ENCODE measurements around the gene SETD9.

The SETD9 gene

DNA sequence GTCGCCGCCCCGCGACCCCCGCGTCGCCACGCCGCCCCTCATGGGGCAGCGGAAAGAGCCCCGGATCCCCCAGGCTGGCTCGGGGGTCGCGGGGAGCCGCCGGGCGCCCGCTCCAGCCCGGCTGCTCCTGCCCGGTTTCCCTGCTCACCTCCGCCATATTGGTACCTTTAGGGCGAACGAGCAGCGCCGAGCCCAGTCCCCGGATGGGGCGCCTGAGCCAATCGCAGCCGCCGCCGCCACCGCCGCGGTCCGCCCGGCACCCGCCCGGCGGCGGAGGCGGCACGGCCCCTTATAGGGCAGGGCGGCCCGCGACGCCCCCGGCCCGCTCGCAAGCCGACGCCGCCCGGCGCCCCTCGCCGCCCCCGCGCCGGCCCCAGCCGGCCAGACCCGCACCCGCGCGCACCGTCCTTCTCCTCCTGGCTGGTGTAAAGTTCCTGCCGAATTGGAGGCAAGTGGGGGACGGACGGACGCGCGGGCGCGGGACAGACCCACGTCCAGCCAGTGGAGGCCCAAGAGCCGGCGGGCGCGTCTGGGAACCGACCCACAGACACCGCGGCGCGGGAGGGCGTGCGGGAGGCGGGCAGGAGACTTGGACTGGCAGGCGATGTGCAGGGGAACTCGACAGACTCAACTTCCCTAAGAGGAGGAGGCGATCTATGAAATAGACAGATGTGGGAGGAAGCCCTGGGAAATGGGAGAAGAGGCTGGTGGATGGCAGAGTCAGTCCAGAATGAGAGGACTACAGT lies 42.7 kb downstream of the SETD9 start, which contains the start of gene MIER3:
TSS of gene MIER3 (minus strand) at position 178 of the 746 bp plus-strand sequence. CDS start at position 157, 21 bp downstream.
- Histone ChIP-seq H3K36me3 (peaks cover 33% of the 10 kb centered on the region), H3K4me3 (ENCODE audit: low read depth, low read length) (peak within 1 kb of the TSS; percentile 86), H3K27me3 (ENCODE audit: insufficient read depth, low read depth, severe bottlenecking) (no peaks in the 10 kb centered on the region), H3K27ac (peak within 1 kb of the TSS; percentile 94), H3K9me3 (ENCODE audit: severe bottlenecking) (no peaks in the 10 kb centered on the region)
- DNase-seq, result peak; percentile 81
- TF ChIP-seq, protein P1, sequence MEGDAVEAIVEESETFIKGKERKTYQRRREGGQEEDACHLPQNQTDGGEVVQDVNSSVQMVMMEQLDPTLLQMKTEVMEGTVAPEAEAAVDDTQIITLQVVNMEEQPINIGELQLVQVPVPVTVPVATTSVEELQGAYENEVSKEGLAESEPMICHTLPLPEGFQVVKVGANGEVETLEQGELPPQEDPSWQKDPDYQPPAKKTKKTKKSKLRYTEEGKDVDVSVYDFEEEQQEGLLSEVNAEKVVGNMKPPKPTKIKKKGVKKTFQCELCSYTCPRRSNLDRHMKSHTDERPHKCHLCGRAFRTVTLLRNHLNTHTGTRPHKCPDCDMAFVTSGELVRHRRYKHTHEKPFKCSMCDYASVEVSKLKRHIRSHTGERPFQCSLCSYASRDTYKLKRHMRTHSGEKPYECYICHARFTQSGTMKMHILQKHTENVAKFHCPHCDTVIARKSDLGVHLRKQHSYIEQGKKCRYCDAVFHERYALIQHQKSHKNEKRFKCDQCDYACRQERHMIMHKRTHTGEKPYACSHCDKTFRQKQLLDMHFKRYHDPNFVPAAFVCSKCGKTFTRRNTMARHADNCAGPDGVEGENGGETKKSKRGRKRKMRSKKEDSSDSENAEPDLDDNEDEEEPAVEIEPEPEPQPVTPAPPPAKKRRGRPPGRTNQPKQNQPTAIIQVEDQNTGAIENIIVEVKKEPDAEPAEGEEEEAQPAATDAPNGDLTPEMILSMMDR (IDR thresholded peaks at IDR 0.05; ENCODE audit: low read depth, low read length), result no peak

- Histone ChIP-seq H3K36me3 (peaks cover 15% of the 10 kb centered on the region), H3K4me3 (ENCODE audit: low read depth, low read length) (no peak overlapping the region), H3K27me3 (ENCODE audit: insufficient read depth, low read depth, severe bottlenecking) (no peaks in the 10 kb centered on the region), H3K27ac (no peak overlapping the region), H3K9me3 (ENCODE audit: severe bottlenecking) (no peaks in the 10 kb centered on the region)
- TF ChIP-seq, protein P1 (IDR thresholded peaks at IDR 0.05; ENCODE audit: low read depth, low read length), result no peak
- DNase-seq, result no peak
Observed at GRCh38 chr5:56954262-56954661, 44.9 kb downstream of the SETD9 start.

GRCh38 chr5:56958595-56958994 lies 49.2 kb downstream of the SETD9 start:
- no peak for DNase-seq
- TF ChIP-seq, protein P1 (IDR thresholded peaks at IDR 0.05; ENCODE audit: low read depth, low read length), result no peak
- Histone ChIP-seq H3K9me3 (ENCODE audit: severe bottlenecking) (no peaks in the 10 kb centered on the region), H3K4me3 (ENCODE audit: low read depth, low read length) (no peak overlapping the region), H3K27me3 (ENCODE audit: insufficient read depth, low read depth, severe bottlenecking) (no peaks in the 10 kb centered on the region), H3K27ac (no peak overlapping the region), H3K36me3 (no peaks in the 10 kb centered on the region)

GRCh38 chr5:56959326-56959725 lies 49.9 kb downstream of the SETD9 start:
- Histone ChIP-seq H3K27me3 (ENCODE audit: insufficient read depth, low read depth, severe bottlenecking) (no peaks in the 10 kb centered on the region), H3K36me3 (no peaks in the 10 kb centered on the region), H3K27ac (no peak overlapping the region), H3K4me3 (ENCODE audit: low read depth, low read length) (no peak overlapping the region), H3K9me3 (ENCODE audit: severe bottlenecking) (no peaks in the 10 kb centered on the region)
- no peak for DNase-seq
- TF ChIP-seq, protein P1 (IDR thresholded peaks at IDR 0.05; ENCODE audit: low read depth, low read length), result no peak

- peak; percentile 30 for DNase-seq
- Histone ChIP-seq H3K36me3 (no peaks in the 10 kb centered on the region), H3K9me3 (ENCODE audit: severe bottlenecking) (no peaks in the 10 kb centered on the region), H3K27me3 (ENCODE audit: insufficient read depth, low read depth, severe bottlenecking) (no peaks in the 10 kb centered on the region), H3K27ac (no peak overlapping the region), H3K4me3 (ENCODE audit: low read depth, low read length) (no peak overlapping the region)
- TF ChIP-seq, protein P1 (IDR thresholded peaks at IDR 0.05; ENCODE audit: low read depth, low read length), result no peak
Observed at GRCh38 chr5:56961746-56962145, 52.4 kb downstream of the SETD9 start.

DNA sequence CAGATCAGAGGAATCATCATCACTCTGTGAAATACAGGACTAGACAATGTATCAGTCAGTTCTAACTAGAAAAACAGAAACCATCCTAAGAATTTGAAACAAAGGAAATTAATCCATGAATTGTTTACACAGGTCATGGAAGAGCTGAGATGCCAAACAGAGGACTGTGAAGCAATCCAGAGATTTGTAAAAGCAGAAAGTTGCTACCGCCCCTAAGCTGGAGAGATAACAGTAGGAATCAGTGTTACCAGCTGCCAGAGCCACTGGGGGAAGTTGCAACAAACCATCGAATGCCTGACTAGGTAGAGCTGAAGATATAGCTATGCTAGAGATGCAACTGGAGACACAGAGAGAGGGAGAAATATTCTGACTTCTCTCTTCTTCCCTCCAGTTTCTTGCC lies 52.9 kb downstream of the SETD9 start:
- H3K9me3 ChIP-seq (ENCODE audit: severe bottlenecking), result no peaks in the 10 kb centered on the region
- no peak overlapping the region for H3K27ac ChIP-seq
- H3K36me3 ChIP-seq, result no peaks in the 10 kb centered on the region
- DNase-seq, result no peak
- TF ChIP-seq, protein P1 (IDR thresholded peaks at IDR 0.05; ENCODE audit: low read depth, low read length), result no peak
- no peaks in the 10 kb centered on the region for H3K27me3 ChIP-seq (ENCODE audit: insufficient read depth, low read depth, severe bottlenecking)
- H3K4me3 ChIP-seq (ENCODE audit: low read depth, low read length), result no peak overlapping the region
